Measurements from ENCODE around the gene ABR.
A peak's percentile ranks its signal among the peaks of the same experiment; 100 is the strongest.

The ABR gene

GRCh38 chr17:1095853-1096173, 84.0 kb downstream of the ABR start:
- Histone ChIP-seq H3K36me3 (peaks cover 12 to 84% (median 56%) of the 10 kb centered on the region in 11 experiments; a peak in 18 of 22 replicates), H3K9ac (peak overlapping the region; percentile 31 to 79 (median 52); a peak in 17 of 22 replicates), H3K4me2 (peak overlapping the region; percentile 42 to 95 (median 78)), H3K27ac (peak overlapping the region; percentile 26 to 83 (median 69); a peak in 19 of 22 replicates), H3K9me3 (replicated peaks in 1 of 11) (no peaks in the 10 kb centered on the region), H3K4me1 (peaks cover 27 to 97% (median 64%) of the 10 kb centered on the region in 10 experiments), H3K4me3 (peak overlapping the region in 1 of 10 experiments; percentile 49; a peak in 2 of 20 replicates), H4K20me1 (peaks cover 15 to 82% (median 44%) of the 10 kb centered on the region in 11 experiments; a peak in 16 of 22 replicates), H3K27me3 (no peaks in the 10 kb centered on the region)
- no peak for TF ChIP-seq Cebpa-rat (IDR thresholded peaks at IDR 0.05)

DNA sequence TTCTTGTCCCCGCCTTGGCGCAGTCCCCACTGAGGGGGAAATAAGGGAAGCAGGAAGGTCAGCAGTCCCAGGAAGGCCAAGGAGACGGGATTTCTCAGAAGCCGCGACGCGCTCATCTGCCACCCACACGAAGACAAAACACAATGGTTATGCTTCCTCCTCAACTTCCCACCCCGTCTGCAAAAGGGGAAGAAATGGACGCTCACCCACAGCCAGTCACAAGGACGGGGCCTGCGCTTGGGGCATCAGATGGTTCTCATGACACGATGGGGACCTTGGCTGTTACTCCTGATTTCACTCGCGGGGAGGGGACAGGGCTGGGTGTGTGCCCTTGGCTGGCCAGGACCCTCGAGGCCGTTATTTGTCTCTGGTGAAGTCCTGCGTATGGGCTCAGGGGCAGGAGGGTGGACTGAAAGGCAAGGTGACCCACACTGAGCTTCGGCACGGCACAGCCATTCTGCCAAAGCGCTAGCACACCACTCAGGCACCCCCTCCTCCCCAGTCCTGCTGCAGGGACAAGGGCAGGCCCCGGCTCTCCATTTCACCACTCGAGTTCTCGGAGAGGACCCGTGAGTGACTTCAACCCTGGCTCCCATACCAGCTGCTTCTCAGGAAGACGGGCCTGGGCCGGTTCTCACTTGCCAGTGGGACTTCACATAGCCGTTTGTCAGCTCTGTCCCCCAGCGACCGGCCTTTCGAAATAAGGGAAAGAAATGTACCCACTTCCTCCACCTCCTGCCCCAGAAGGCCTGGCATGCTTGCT, 84.5 kb downstream of the ABR start:
- Histone ChIP-seq H3K4me2 (peak overlapping the region; percentile 42 to 95 (median 78); a peak in 19 of 22 replicates), H3K36me3 (peaks cover 13 to 84% (median 61%) of the 10 kb centered on the region in 11 experiments; a peak in 18 of 22 replicates), H4K20me1 (peaks cover 9 to 82% (median 49%) of the 10 kb centered on the region in 11 experiments; a peak in 16 of 22 replicates), H3K9me3 (replicated peaks in 1 of 11) (no peaks in the 10 kb centered on the region), H3K9ac (peak overlapping the region in 10 of 11 experiments; percentile 31 to 79 (median 54); a peak in 17 of 22 replicates), H3K4me3 (peak overlapping the region in 1 of 10 experiments; percentile 49; a peak in 1 of 20 replicates), H3K27me3 (no peaks in the 10 kb centered on the region), H3K4me1 (peaks cover 32 to 98% (median 70%) of the 10 kb centered on the region in 10 experiments), H3K27ac (peak overlapping the region; percentile 26 to 83 (median 69); a peak in 19 of 22 replicates)
- no peak for TF ChIP-seq Cebpa-rat (IDR thresholded peaks at IDR 0.05)

GRCh38 chr17:1094591-1094990, 85.2 kb downstream of the ABR start:
- Histone ChIP-seq H3K27ac (peak overlapping the region in 7 of 11 experiments; percentile 64 to 83 (median 78); a peak in 12 of 22 replicates), H3K4me3 (no peak overlapping the region), H4K20me1 (peaks cover 9 to 83% (median 52%) of the 10 kb centered on the region in 11 experiments; a peak in 16 of 22 replicates), H3K4me2 (peak overlapping the region in 7 of 11 experiments; percentile 71 to 95 (median 89); a peak in 12 of 22 replicates), H3K4me1 (peaks cover 39 to 99% (median 76%) of the 10 kb centered on the region in 10 experiments), H3K27me3 (no peaks in the 10 kb centered on the region), H3K9me3 (replicated peaks in 1 of 11) (no peaks in the 10 kb centered on the region), H3K36me3 (peaks cover 14 to 82% (median 63%) of the 10 kb centered on the region in 11 experiments; a peak in 18 of 22 replicates), H3K9ac (peak overlapping the region in 1 of 11 experiments; percentile 68; a peak in 3 of 22 replicates)
- TF ChIP-seq Cebpa-rat (IDR thresholded peaks at IDR 0.05), result no peak

DNA sequence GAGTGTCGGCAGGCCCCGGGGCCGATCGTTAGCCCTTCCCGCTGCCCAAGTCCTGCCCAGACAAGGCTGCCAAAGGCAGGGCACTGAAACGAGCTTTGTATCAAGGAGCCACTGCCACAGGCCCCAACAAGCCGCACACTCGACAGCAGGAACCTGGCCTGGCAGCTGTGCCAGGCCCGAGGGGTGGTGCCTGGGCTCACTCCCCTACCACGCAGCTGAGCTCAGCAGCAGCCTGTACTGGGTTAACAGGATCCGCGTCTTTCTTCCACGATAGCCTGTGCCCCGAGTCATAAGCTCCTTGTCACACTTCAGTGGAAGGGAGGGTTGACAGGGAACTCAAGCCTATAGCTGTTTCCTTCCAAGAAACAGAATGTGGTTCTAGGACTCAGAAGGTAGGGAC, 87.9 kb downstream of the ABR start:
- Histone ChIP-seq H3K4me3 (no peak overlapping the region), H3K27me3 (no peaks in the 10 kb centered on the region), H3K36me3 (peaks cover 8 to 79% (median 44%) of the 10 kb centered on the region in 11 experiments; a peak in 18 of 22 replicates), H3K9ac (peak overlapping the region in 6 of 11 experiments; percentile 14 to 52 (median 31); a peak in 8 of 22 replicates), H3K4me1 (peaks cover 35 to 89% (median 61%) of the 10 kb centered on the region in 10 experiments), H4K20me1 (peaks cover 9 to 74% (median 44%) of the 10 kb centered on the region in 11 experiments; a peak in 17 of 22 replicates), H3K4me2 (peak overlapping the region in 7 of 11 experiments; percentile 51 to 87 (median 77); a peak in 11 of 22 replicates), H3K9me3 (replicated peaks in 1 of 11) (no peaks in the 10 kb centered on the region), H3K27ac (peak overlapping the region in 2 of 11 experiments; percentile 5 to 7; a peak in 3 of 22 replicates)
- TF ChIP-seq Cebpa-rat (IDR thresholded peaks at IDR 0.05), result no peak

GRCh38 chr17:1091190-1091534, 88.6 kb downstream of the ABR start:
- H4K20me1 ChIP-seq, result peaks cover 9 to 80% (median 37%) of the 10 kb centered on the region in 11 experiments; a peak in 16 of 22 replicates
- H3K27me3 ChIP-seq, result no peaks in the 10 kb centered on the region
- TF ChIP-seq Cebpa-rat (IDR thresholded peaks at IDR 0.05), result no peak
- H3K4me1 ChIP-seq, result peaks cover 27 to 82% (median 54%) of the 10 kb centered on the region in 10 experiments
- peak overlapping the region; percentile 45 to 87 (median 65) for H3K4me2 ChIP-seq
- H3K36me3 ChIP-seq, result peaks cover 8 to 86% (median 44%) of the 10 kb centered on the region in 11 experiments; a peak in 18 of 22 replicates
- H3K9me3 ChIP-seq (replicated peaks in 1 of 11), result no peaks in the 10 kb centered on the region
- peak overlapping the region in 6 of 11 experiments; percentile 9 to 48 (median 40); a peak in 9 of 22 replicates for H3K27ac ChIP-seq
- peak overlapping the region in 9 of 11 experiments; percentile 17 to 56 (median 31); a peak in 14 of 22 replicates for H3K9ac ChIP-seq
- no peak overlapping the region for H3K4me3 ChIP-seq

DNA sequence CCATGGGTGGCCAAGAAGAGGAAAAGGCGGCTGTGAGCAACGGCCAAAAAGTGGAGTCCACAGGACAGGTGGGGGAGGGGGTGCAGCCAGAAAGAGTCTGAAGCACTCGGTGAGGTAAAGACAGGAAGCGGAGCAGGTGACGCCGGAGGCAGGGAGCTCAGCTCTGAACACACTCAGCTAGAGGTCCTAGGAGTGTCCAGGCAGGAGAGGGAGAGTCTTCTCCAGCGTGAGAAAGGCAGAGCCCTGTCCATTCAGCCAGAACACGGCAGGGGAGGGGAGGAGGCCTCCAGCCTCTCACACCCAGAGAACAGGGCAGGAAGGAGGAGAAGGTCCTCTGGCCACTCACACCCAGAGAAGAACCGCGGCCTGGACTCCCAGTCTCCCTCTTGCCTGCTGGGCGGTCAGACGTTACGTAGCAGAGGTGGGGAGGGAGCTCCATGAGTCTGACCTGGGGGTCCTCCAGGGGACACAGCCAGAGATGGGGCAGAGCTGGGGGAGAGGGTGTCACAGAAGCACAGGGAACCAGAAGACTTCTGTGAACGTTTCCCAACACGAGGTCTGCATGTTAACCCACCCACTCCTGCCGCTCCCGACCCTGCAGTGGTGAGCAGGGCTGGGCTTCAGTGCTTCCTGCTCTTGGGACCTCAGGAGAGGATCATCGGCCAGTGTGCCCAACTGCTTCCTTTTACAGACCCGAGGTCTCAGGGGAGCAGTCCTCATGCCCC, 89.2 kb downstream of the ABR start:
- Histone ChIP-seq H3K9ac (peak overlapping the region in 10 of 11 experiments; percentile 17 to 56 (median 35); a peak in 14 of 22 replicates), H3K36me3 (peaks cover 8 to 86% (median 41%) of the 10 kb centered on the region in 11 experiments; a peak in 18 of 22 replicates), H3K4me1 (peaks cover 22 to 76% (median 49%) of the 10 kb centered on the region in 10 experiments), H3K4me3 (no peak overlapping the region; a peak in 1 of 20 replicates), H3K27ac (peak overlapping the region in 7 of 11 experiments; percentile 9 to 48 (median 37); a peak in 9 of 22 replicates), H3K9me3 (replicated peaks in 1 of 11) (no peaks in the 10 kb centered on the region), H3K4me2 (peak overlapping the region; percentile 45 to 87 (median 65)), H3K27me3 (no peaks in the 10 kb centered on the region), H4K20me1 (peaks cover 7 to 85% (median 31%) of the 10 kb centered on the region in 11 experiments; a peak in 15 of 22 replicates)
- TF ChIP-seq Cebpa-rat (IDR thresholded peaks at IDR 0.05), result no peak

GRCh38 chr17:1089915-1090314, 89.9 kb downstream of the ABR start:
- peak overlapping the region in 5 of 11 experiments; percentile 31 to 52 (median 41); a peak in 7 of 22 replicates for H3K9ac ChIP-seq
- H3K27ac ChIP-seq, result peak overlapping the region in 5 of 11 experiments; percentile 24 to 48 (median 37); a peak in 6 of 22 replicates
- peaks cover 8 to 93% (median 34%) of the 10 kb centered on the region in 11 experiments; a peak in 18 of 22 replicates for H3K36me3 ChIP-seq
- TF ChIP-seq Cebpa-rat (IDR thresholded peaks at IDR 0.05), result no peak
- peak overlapping the region; percentile 45 to 87 (median 65); a peak in 21 of 22 replicates for H3K4me2 ChIP-seq
- no peaks in the 10 kb centered on the region for H3K9me3 ChIP-seq (replicated peaks in 1 of 11)
- peaks cover 6 to 92% (median 27%) of the 10 kb centered on the region in 11 experiments; a peak in 14 of 22 replicates for H4K20me1 ChIP-seq
- H3K4me3 ChIP-seq, result peak overlapping the region in 1 of 10 experiments; percentile 19; a peak in 1 of 20 replicates
- H3K4me1 ChIP-seq, result peaks cover 22 to 69% (median 42%) of the 10 kb centered on the region in 10 experiments
- H3K27me3 ChIP-seq, result no peaks in the 10 kb centered on the region
